HepG2 (cell line): Measurements from ENCODE around the gene PTH1R.

Source experiments
- FOXJ3 ChIP-seq: sonication (generic); formaldehyde crosslinking; IDR thresholded peaks from 2 replicates; pipeline ENCODE4 v1.4.0; 2020; ENCODE audit warnings: missing genetic modification reagents, mild to moderate bottlenecking, borderline replicate concordance
- GLI4 ChIP-seq: sonication (generic); formaldehyde crosslinking; IDR thresholded peaks from 2 replicates; pipeline ENCODE4 v1.5.1; 2020; ENCODE audit warnings: missing genetic modification reagents, mild to moderate bottlenecking, moderate library complexity, borderline replicate concordance
- RAD21 ChIP-seq: fragments of 450-650 bp; formaldehyde crosslinking; IDR thresholded peaks from 2 replicates; pipeline ENCODE4 v1.5.0; 2020; ENCODE audit warnings: mild to moderate bottlenecking
- UBTF ChIP-seq: sonication (generic); formaldehyde crosslinking; IDR thresholded peaks from 2 replicates; pipeline ENCODE4 v1.4.0; 2020; ENCODE audit warnings: mild to moderate bottlenecking, missing genetic modification reagents

GRCh38 chr3:46845397-46845859 lies 32.1 kb upstream of the PTH1R start:
- TF ChIP-seq GLI4 (CRISPR knock-in tag) (no peak), FOXJ3 (CRISPR knock-in tag) (no peak), UBTF (CRISPR knock-in tag) (no peak), RAD21 (no peak)
